HT1080 (cell line): ENCODE results near the gene EPC2. TPM values are rescaled to one million over a fixed set of nuclear protein-coding genes. Genes with fewer than 3 reads are reported as not detected.
A peak's percentile ranks its signal among the peaks of the same experiment; 100 is the strongest.
"Not testable (repeated sequence)": the region's sequence is repeated elsewhere in the genome, so short reads cannot be mapped to it uniquely, and the experiment has no call there.

ENCODE experiments used
- DNase-seq: peaks from one replicate; pipeline ENCODE4 v3.0.0-alpha.2; 2015; ENCODE audit warnings: low read depth
- total RNA-seq: library from RNA; depleted of rRNA; stranded (reverse); fragments of >200 nt; shearing (Covaris generic); gene quantifications from 2 replicates; pipeline ENCODE4 v1.2.3, GENCODE V29; 2014

EPC2 gene
- total RNA-seq, 1 experiment from 2014 or later = 17.1 TPM

DNA sequence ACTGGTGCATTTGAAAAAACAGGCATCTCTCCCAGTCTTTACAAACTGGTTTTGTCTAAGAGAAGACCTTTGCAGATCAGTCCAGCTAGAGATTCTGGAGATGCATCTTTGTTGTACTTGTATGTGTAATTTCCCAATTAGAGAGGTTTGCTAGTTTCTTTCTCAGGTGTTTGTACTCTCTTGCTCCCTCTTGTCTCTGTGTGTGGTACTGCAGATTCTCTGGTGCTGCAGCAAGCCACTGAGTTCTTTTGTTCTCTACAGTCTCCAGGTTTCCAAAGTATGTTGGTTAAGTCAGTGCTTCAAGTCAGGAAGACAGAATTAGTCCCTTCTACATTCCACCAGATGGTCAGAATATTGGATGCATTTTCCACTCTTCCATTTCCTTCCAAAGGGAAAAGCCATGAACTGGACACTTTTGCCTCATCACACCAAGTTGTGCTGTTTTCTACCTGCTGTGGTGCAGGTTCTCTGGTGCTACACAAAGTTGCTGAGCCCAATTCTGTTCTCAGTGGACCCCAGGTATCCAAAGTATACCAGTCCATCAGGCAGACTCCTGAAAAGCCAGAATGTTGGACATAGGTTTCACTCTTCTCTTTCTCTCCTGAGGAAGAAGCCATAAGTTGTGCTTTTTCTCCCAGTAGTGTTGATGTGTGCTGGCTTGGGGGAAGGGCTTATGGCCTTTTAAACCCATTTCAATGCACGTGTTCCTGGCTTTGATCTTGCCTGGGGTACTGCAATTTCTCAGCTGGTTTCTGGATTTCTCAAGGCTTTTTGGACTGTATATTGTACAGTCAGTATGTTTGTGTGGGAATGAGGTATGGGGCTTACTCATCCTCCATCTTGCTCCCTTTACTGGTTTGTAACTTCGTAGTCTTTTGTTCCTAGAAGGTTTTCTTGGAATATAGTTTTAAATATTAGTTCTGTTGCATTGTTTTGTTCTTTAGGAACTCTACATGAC lies 29.8 kb downstream of the EPC2 start:
- DNase-seq = peak; percentile 14

DNA sequence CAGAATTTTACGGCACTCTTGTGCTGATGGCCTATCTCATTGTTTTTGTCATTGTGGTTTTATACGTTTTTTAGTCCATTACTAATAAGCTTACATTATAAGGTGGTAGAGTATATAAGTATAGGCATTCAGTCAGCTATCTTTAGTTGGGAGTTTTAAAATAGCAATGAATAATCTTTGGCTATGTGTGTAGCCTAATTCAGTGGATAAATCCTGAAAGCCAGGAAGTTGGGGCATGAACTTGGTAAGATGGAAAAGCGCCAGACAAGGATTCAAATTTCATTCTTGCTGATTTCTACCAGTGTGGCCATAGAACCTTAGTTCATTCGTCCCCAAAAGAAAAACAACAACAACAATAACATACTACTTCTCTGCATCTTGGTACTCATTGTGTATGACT lies 31.2 kb downstream of the EPC2 start:
- DNase-seq = peak; percentile 13

DNA sequence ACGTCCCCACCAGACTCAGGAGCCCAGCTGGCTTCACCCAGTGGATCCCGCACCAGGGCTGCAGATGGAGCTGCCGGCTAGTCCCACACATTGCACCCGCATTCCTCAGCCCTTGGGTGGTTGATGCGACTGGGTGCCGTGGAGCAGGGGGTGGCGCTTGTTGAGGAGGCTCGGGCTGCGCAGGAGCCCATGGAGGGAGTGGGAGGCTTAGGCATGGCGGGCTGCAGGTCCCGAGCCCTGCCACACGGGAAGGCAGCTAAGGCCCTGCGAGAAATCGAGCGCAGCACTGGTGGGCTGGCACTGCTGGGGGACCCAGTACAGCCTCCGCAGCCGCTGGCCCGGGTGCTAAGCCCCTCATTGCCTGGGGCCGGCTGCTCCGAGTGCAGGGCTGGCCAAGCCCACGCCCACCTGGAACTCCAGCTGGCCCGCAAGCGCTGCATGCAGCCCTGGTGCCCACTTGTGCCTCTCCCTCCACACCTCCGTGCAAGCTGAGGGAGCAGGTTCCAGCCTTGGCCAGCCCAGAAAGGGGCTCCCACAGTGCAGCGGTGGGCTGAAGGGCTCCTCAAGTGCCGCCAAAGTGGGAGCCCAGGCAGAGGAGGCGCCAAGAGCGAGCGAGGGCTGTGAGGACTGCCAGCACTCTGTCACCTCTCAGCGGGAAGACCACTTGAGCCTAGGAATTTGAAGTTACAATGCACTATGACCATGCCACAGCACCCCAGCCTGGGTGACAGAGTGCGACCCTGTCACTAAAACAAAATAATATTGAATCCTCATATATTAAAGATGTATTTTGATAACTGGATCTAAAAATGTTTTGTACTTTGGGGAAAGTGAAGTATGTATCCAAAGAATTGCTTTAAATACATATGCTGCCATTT lies 34.0 kb downstream of the EPC2 start:
- not testable (repeated sequence) for DNase-seq

DNA sequence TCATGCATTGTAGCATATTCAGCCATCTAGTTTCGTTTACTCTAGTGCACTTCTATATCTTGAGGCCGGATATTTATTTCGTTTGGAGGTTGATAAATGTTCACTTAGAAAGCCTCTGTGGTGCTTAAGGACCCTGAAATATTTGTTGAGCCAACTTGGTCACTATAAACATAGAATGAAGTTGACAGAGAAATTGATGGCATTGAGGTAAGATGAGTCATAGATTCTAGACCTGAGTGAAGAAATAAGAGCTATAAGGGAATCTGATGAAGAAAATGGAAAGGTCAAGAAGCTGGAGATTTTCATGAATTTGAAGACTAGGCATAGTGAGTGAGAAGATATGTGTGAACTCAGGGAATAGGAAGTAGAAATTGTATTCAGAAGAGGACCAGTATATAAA lies 35.9 kb downstream of the EPC2 start:
- DNase-seq = peak; percentile 16

GRCh38 chr2:148681443-148681842 lies 36.9 kb downstream of the EPC2 start:
- no peak for DNase-seq

GRCh38 chr2:148681862-148682261 lies 37.3 kb downstream of the EPC2 start:
- DNase-seq = not testable (repeated sequence)

GRCh38 chr2:148684507-148684906 lies 40.0 kb downstream of the EPC2 start:
- no peak for DNase-seq

DNA sequence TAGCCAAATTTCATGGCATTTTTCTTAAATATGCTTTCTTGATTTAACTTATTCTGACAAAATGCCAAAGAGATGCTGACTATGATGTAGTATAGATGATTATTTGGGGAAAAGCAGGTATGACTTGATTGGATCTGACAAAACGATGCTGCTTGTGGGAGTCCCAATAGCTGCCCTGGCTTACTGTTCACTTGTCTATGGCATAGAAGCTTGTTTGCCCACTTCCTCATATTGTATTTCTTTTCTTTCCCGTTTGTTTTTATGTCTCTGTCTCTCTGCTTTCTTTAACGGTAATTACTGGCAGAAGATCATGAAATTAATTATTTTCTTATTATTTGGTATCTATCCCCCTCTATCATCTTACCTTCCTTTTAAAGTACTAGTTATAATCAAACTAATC lies 43.0 kb downstream of the EPC2 start:
- no peak for DNase-seq

- not testable (repeated sequence) for DNase-seq
Observed at GRCh38 chr2:148688011-148688410, 43.5 kb downstream of the EPC2 start.

- no peak for DNase-seq
Observed at GRCh38 chr2:148696985-148697384, 52.4 kb downstream of the EPC2 start.

GRCh38 chr2:148699830-148700229 lies 55.3 kb downstream of the EPC2 start:
- DNase-seq = no peak

DNA sequence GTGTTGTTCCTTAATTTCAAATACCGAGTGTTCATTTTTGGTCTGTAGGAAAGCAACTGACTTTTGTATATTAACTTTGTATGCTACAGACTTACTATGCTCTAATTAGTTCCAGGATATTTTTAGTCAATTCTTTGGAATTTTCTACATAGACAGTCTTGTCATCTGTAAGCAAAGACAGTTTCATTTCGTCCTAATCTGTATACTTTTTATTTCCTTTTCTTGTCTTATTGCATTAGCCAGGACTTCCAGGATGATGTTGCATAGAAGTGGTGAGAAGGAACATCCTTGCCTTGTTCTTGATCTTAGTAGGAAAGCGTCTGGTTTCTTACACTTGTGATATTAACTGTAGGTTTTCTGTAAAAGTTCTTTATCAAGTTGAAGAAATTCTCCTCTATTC lies 56.5 kb downstream of the EPC2 start:
- DNase-seq = no peak

DNA sequence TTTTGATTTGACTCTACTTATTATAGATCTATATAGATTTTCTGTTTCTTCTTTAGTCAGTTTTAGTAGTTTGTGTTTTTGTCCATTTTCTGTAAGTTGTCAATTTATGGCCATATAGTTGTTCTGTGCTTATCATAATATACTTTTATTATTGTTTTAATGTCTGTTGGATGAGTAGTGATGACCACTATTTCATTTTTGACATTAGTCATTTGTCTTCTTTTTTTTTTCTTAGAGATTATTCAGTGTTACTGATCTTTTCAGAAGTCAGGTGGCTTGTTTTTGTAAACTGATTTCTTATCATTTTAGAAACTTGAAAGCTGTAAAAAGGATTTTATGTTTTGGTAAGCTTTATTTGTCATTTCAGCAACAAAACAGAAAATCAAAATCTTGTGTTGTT lies 57.3 kb downstream of the EPC2 start:
- no peak for DNase-seq

GRCh38 chr2:148702475-148702874 lies 57.9 kb downstream of the EPC2 start:
- DNase-seq = no peak

- no peak for DNase-seq
Observed at GRCh38 chr2:148704247-148704646, 59.7 kb downstream of the EPC2 start.

DNA sequence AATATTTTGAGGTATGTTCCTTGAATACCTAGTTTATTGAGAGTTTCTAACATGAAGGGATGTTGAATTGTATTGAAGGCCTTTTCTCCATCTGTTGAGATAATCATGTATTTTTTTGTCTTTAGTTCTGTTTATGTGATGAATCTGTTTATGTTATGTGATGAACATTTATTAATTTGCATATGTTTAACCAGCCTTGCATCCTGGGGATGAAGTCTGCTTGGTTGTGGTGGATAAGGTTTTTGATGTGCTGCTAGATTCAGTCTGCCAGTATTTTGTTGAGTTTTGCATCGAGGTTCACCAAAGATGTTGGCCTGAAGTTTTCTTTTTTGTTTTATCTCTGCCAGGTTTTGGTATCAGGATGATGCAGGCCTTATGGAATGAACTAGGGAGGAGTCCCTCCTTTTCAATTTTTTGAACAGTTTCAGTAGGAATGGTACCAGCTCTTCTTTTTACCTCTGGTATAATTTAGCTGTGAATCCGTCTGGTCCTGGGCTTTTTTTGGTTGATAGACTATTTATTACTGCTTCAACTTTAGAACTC lies 71.9 kb downstream of the EPC2 start:
- no peak for DNase-seq

DNA sequence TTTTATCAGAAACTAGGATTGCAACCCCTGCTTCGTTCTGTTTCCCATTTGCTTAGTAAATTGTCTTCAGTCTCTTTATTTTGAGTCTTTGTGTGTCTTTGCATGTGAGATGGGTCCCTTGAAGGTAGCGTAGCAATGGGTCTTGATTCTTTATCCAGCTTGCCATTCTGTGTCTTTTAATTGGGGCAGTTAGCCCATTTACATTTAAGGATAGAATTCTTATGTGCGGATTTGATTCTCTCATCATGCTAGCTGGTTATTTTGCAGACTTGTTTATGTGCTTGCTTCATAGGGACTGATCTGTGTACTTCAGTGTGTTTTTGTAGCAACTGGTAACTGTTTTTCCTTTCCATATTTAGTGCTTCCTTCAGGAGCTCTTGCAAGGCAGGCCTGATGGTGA lies 73.5 kb downstream of the EPC2 start:
- DNase-seq = no peak

- DNase-seq = no peak
Observed at GRCh38 chr2:148719195-148719749, 74.7 kb downstream of the EPC2 start.

DNA sequence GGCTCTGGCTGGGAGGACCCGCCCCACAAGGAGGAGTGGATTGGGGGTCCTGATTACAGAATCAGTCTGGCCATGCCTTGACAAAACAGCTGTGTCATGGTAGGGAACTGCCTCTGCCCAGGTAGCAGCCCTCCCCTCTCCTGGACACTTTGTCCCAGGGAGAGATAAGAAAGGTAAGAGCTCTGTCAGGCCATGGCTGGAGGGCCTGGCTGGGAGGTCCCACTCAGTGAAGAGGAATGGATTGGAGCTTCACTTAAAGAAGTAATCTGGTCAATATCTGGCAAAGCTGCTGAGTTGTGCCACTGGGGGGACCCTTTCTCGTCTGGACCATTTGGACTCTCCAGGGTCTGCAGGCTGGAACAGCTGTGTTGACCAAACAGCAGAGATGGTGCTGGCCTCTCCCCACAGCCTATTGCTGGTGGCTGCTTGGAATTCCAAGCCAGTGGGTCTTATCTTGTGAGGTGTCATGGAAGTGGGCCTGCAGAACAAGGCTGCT lies 75.4 kb downstream of the EPC2 start:
- no peak for DNase-seq

DNA sequence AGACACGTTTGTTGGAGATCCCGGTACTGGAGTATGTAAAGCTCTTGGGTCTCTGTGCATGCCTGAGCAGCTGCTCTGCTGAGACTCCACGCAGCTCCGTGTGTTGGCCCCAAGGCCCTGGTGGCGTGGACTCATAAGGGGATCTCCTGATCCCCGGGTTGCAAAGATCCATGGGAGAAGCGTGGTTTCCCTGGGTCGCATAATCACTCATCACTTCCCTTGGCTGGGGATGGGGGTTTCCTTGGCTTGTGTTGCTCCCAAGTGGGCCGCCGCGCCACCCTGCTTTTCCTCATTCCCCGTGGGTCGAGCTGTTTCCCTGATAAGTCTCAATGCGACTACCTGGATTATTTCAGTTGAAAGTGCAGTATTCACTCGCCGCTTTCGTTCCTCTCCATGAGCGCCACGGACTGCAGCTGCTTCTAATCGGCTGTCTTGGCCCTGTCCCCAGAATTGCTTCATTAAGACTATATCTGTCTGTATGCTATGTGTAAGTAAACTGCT lies 76.0 kb downstream of the EPC2 start:
- no peak for DNase-seq

- no peak for DNase-seq
Observed at GRCh38 chr2:148721520-148721931, 77.0 kb downstream of the EPC2 start.
